KBM-7 (cell line): ENCODE measurements around the gene PLCG1.

Experiments
- DNase-seq: peaks from one replicate; pipeline ENCODE4 v3.0.0-alpha.2; 2015
- in situ Hi-C: fragments of 300-500 bp; cut with MboI; formaldehyde crosslinking; loops from 2 replicates; pipeline ENCODE4 v1.14.3; 2020; ENCODE audit warnings: low sequenced_read_pairs, low pct_unique_long_range_greater_than_20kb, mixed read lengths

The PLCG1 gene

GRCh38 chr20:41222703-41223102 lies 85.4 kb downstream of the PLCG1 start:
- in situ Hi-C loops = no loop called here
- no peak for DNase-seq

- DNase-seq = no peak
- in situ Hi-C loops = no loop called here
Observed at GRCh38 chr20:41223112-41223511, 85.8 kb downstream of the PLCG1 start.

GRCh38 chr20:41224281-41224680 lies 86.9 kb downstream of the PLCG1 start:
- DNase-seq = no peak
- in situ Hi-C loops = no loop called here

GRCh38 chr20:41225091-41225490 lies 87.7 kb downstream of the PLCG1 start:
- DNase-seq = no peak
- in situ Hi-C loops = no loop called here

GRCh38 chr20:41226426-41226825 lies 89.1 kb downstream of the PLCG1 start:
- DNase-seq = no peak
- in situ Hi-C loops = no loop called here
